GM12892 (cell line): ENCODE data around the gene SYK.

Experiments
- POLR2A ChIP-seq: IDR thresholded peaks from 2 replicates; pipeline ENCODE4 v1.6.1; 2011; ENCODE audit warnings: low read depth, low read length, control low read depth
- POLR2AphosphoS5 ChIP-seq: IDR thresholded peaks from 2 replicates; pipeline ENCODE4 v1.6.1; 2011; ENCODE audit warnings: low read depth, low read length, control low read depth

GRCh38 chr9:90914868-90915483 lies 113.4 kb downstream of the SYK start:
- TF ChIP-seq POLR2A: no peak
- TF ChIP-seq POLR2AphosphoS5: no peak
